PFSK-1 (cell line): ENCODE results near the gene RNF217.

ENCODE experiments used
- POLR2AphosphoS5 ChIP-seq: IDR thresholded peaks from 2 replicates; pipeline ENCODE4 v1.6.1; 2012; ENCODE audit warnings: low read depth, mild to moderate bottlenecking, control low read depth, low read length, moderate library complexity
- SIN3A ChIP-seq: IDR thresholded peaks from 2 replicates; pipeline ENCODE4 v1.6.1; 2012; ENCODE audit warnings: mild to moderate bottlenecking, low read length, moderate library complexity, borderline replicate concordance; ENCODE audit not compliant: insufficient read depth
- TAF1 ChIP-seq: IDR thresholded peaks from 2 replicates; pipeline ENCODE4 v1.6.1; 2012; ENCODE audit warnings: low read length, control low read depth, borderline replicate concordance; ENCODE audit not compliant: insufficient read depth
- TF ChIP-seq, protein P1 (sequence below), 2 experiments: IDR thresholded peaks; 2 replicates each; pipeline versions ENCODE4 v1.6.1 to v1.8.0; 2011 to 2012; ENCODE audit warnings: low read depth in 2 of 2, low read length in 2 of 2, control low read depth in 1 of 2, inconsistent platforms in 1 of 2, mild to moderate bottlenecking in 1 of 2, moderate library complexity in 1 of 2; ENCODE audit not compliant: insufficient read depth in 1 of 2

DNA sequence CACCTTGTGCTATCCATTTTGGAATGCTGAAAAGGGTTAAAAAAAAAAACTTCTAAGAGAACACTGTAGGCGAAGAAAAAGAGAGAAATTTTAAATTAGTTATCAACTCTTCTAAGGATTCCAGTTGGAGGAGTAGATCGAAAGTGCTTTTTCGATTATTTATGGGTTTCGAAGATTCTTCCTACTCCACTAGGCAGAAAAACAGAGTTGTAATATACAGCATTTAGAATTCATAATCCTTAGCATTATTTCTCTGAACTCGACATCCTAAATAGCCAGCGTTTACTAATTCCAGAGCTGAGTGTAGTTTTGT lies 817 bp upstream of the RNF217 start:
- TF ChIP-seq POLR2AphosphoS5 (no peak), SIN3A (no peak), TAF1 (no peak)
- TF ChIP-seq, protein P1, sequence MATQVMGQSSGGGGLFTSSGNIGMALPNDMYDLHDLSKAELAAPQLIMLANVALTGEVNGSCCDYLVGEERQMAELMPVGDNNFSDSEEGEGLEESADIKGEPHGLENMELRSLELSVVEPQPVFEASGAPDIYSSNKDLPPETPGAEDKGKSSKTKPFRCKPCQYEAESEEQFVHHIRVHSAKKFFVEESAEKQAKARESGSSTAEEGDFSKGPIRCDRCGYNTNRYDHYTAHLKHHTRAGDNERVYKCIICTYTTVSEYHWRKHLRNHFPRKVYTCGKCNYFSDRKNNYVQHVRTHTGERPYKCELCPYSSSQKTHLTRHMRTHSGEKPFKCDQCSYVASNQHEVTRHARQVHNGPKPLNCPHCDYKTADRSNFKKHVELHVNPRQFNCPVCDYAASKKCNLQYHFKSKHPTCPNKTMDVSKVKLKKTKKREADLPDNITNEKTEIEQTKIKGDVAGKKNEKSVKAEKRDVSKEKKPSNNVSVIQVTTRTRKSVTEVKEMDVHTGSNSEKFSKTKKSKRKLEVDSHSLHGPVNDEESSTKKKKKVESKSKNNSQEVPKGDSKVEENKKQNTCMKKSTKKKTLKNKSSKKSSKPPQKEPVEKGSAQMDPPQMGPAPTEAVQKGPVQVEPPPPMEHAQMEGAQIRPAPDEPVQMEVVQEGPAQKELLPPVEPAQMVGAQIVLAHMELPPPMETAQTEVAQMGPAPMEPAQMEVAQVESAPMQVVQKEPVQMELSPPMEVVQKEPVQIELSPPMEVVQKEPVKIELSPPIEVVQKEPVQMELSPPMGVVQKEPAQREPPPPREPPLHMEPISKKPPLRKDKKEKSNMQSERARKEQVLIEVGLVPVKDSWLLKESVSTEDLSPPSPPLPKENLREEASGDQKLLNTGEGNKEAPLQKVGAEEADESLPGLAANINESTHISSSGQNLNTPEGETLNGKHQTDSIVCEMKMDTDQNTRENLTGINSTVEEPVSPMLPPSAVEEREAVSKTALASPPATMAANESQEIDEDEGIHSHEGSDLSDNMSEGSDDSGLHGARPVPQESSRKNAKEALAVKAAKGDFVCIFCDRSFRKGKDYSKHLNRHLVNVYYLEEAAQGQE (IDR thresholded peaks at IDR 0.05; ENCODE audit: insufficient read depth in 1 of 2, low read depth in 2 of 2, low read length in 2 of 2) = no peak
